GM18909 (cell line): Measurements from ENCODE around the gene FILIP1L.
A peak's percentile ranks its signal among the peaks of the same experiment; 100 is the strongest.
"Not testable (repeated sequence)": the region's sequence is repeated elsewhere in the genome, so short reads cannot be mapped to it uniquely, and the experiment has no call there.

Experiments
- ATAC-seq: cut with Tn5 transposase; IDR thresholded peaks from one replicate; pipeline ENCODE4 v1.9.1; 2021; ENCODE audit warnings: mild to moderate bottlenecking; ENCODE audit not compliant: unreplicated experiment, poor library complexity

FILIP1L gene

GRCh38 chr3:99858469-99858868 lies 255.8 kb downstream of the FILIP1L start:
- ATAC-seq, result no peak

- ATAC-seq, result no peak
These were observed 257.0 kb downstream of the FILIP1L start for GRCh38 chr3:99857278-99857677.

DNA sequence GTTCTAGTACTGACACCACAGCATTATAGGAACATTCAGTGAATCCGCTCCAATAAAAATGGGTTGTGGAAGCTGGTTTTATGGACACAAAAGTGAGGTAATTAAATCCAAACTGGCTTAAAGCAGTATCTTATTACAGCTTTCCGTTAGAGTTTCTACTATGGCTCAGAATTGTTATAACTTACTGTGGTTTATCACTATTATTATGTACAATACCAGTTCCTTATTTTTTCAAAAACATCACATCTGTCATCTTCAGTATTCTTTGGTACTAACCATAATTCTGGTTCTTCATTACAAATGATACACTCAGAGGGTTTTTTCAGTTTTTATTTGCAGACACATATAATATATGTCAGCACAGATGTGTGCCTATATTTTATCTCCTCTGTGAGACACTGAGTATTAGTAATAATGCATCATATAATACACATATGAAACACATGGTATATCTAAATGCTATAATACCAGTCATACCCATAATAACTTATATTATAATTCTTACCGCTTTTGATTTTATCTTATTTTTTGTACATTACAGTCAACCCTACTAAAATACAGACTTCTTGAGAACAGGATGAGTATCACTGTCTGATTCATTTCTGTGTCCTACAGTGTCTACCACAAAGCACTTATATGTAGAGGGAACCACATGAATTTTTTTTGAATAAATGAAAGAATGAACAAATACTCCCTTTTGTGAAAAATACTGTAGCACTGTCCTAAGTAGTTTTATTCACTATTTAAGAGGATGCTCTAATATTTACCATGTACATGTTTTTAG lies 257.7 kb downstream of the FILIP1L start:
- no peak for ATAC-seq

DNA sequence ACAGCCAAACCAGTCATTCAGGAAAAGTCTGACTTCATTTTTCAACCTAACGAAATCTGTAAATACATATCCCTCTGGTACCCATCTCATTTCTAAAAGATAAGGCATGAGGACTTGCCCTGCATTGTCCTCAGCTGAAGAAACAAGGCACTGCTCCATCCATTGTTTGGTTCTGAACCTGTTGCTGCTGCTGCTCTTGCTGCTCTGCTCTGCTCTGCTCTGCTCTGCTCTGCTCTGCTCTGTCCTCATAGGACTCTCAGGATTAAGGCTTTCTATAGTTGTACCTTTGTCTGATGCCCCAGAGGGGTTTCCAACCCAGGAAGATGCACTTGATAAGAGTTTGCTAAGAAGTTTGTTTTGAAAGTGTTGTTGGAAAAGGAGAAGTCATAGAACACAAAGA lies 258.4 kb downstream of the FILIP1L start:
- no peak for ATAC-seq

DNA sequence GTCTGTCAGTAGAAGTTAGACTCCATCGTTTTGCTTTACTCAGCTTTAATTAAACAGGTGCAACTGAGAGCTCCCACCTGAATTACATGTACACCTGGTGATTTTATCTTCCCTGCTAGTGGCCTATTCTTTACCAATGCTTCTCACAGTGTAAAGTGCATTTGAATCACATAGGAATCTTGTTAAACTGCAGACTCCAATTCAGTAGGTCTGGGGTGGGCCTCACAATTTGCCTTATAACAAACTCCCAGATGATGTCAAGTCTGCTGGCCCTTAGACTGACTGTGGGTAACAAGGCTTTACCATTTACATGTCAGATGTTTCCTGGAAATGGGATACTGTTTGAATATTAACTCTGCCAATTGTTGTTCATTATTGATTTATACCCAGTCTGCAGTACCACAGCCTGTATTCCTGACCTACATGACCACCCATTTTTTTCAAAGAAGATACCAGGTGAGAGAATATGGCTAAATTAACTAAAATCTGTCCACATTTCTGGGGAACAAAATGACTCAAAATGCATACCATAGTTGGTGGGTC lies 259.5 kb downstream of the FILIP1L start:
- no peak for ATAC-seq

- no peak for ATAC-seq
These were observed 261.4 kb downstream of the FILIP1L start for GRCh38 chr3:99852851-99853250.

DNA sequence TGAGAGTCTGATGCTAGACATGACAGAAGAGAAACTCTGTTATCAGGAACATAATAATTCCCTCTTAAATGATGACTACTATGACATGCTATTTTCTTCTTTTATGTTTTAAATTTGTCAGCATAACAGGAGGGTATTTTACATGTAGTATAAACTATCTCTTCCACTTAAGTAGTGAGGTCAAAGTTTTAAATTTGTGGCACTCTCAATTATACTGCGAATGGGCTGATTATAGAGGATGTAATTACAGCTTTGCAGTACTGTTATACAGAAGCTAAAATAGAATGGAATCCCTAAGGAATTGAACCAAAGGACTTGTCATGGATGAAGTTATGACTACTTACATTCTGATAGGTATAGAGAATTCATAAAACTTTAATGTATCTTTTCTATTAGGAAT lies 262.3 kb downstream of the FILIP1L start:
- ATAC-seq, result no peak

DNA sequence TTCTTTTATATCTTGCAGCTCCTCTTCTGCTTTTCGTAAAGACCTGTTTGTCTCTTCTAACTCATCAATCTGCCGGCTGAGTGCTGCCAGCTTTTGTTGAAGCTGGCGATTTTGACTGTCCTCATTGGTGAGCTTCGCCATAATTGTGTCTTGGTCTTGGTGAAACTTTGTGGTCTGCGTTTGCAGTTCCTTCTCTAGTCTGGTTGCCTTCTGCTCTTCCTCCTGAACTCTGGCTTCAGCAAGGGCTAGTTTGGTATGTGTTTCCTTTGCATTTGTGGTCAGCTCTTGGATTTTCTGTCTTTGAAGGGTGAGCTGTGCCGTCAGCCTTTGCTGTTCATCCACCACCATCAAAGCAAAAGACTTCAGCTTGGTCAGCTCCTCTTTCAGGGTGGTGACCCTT lies 263.7 kb downstream of the FILIP1L start:
- ATAC-seq, result no peak

GRCh38 chr3:99848433-99848832 lies 265.9 kb downstream of the FILIP1L start:
- ATAC-seq, result no peak

DNA sequence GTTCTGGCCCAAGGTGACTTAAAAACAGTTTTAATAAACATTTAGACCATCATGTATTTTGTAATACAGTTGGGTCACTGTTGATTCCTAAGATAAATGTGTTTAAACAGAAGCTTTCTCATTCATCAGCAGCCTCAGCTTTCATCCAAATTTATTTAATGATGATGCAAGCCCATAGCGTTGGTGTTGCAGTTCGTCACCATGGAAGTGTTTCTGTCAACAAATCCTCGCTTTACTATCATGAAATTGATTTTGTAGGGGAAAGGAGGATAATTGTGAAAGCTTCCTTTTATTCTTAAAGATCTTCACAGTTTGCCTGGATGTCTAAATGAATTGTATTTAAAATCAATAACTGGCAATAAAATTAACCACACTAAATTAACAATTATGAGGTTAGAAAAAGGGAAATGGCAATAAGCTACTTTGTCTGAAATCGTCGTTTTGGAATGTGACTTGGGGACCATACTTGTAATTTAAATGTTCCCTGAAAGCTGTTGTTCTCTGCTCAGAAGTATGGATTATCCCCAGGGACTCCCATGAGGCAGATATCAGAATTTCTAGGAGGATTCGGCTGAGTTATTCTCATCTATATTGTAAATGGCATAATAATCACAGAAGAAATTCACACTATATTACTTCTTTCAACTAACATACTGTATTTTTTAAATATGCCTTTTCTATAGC lies 267.7 kb downstream of the FILIP1L start:
- ATAC-seq, result no peak

- no peak for ATAC-seq
These were observed 268.3 kb downstream of the FILIP1L start for GRCh38 chr3:99845999-99846398.

- ATAC-seq, result no peak
These were observed 269.0 kb downstream of the FILIP1L start for GRCh38 chr3:99845331-99845730.

- peak; percentile 8 for ATAC-seq
These were observed 270.6 kb downstream of the FILIP1L start for GRCh38 chr3:99843590-99844258.

GRCh38 chr3:99842826-99843589 lies 271.3 kb downstream of the FILIP1L start:
- ATAC-seq, result peak; percentile 70

GRCh38 chr3:99841949-99842348 lies 272.4 kb downstream of the FILIP1L start:
- not testable (repeated sequence) for ATAC-seq

DNA sequence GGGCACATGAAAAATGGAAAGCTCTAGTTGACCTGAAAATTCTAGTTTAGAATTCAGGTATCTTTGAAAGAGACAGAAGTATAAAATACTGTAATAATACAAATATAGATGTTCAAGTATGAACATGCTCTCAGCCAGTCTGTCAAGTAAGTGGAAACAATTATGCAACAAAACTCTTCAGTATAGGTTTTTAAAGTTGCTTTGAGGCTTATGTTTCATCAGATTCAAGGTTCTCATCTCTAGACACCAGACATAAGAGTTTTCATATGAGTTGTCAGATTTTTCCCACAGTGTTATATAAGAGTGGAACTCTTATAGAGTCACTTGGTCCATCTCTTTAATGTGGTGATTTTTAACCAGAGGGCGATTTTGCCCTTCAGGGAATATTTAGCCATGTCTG lies 274.7 kb downstream of the FILIP1L start:
- ATAC-seq, result no peak

DNA sequence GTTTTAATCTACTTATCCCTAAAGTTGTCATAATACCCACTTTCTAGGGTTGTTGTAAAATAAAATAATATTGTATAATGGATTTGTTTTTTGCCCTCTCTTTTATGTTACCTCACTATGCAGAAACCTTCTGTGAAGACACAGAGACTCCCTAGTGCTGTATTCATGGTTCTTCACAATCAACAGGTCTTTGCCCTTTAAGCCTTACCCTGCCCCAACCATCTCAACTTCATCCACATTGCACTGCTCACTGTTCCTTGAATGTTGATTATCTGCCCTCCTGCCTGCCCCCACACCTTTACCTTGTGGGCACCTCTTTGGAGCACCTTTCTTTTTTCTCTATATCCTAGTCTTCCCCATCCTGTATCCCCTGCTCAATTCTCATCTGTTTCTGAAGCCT lies 275.5 kb downstream of the FILIP1L start:
- no peak for ATAC-seq

GRCh38 chr3:99837715-99838114 lies 276.6 kb downstream of the FILIP1L start:
- ATAC-seq, result no peak

- no peak for ATAC-seq
These were observed 277.6 kb downstream of the FILIP1L start for GRCh38 chr3:99836681-99837080.

DNA sequence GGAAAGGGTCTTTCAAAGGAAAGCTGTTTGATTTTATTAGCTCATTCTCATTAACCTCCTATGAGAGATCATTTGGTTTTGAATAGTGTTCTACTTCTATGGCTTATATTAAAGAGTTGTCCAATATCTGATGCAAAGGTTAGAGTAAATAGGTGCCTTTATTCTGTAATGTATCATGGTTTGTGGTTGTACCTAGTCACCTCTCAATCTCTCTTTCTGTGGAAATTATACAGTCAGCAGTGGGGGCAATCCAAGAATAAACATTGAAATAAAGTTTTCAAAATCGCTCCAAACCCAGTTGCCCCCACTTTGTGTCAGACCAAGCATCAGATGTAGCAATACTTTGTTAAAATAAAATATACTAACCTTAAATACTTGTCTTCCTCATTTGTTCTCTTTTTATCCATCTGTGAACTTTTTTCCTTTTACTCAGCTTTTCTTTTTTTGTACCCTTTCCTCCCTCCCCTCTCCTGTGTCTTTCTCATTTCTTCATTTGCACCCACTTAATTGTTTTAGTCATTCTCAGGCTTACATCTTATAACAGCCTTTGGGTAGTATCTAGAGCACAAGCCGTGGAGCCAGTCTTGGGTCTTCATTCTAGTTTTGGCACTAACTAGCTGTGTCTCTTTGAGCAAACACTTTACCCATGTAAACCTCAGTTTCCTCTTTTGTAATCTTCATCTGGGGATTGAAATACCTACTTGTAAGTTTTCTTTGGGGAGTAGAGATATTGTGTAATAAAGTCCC lies 279.9 kb downstream of the FILIP1L start:
- ATAC-seq, result no peak
